T-helper 1 cell treated with Interleukin-12 subunit alpha and Interleukin-12 subunit beta and Interleukin-4 antibody, amounts not matched to agents 30 ng/mL and 1 ng/mL, for 36 hours (primary cell): ENCODE measurements around the gene NDRG4. TPM values are rescaled to one million over a fixed set of nuclear protein-coding genes. Genes with fewer than 3 reads are reported as not detected.
"Not testable (repeated sequence)": the region's sequence is repeated elsewhere in the genome, so short reads cannot be mapped to it uniquely, and the experiment has no call there.

Source experiments
- intact Hi-C: fragments of 100-400 bp; cut with micrococcal nuclease; formaldehyde crosslinking; loops from one replicate; pipeline ENCODE4 v1.15.1; 2024
- total RNA-seq: library from RNA; stranded (reverse); gene quantifications from 2 replicates; pipeline ENCODE4 v1.2.3, GENCODE V29; 2022

The NDRG4 gene
- total RNA-seq, 1 donor from 2014 or later = 1.1 TPM

- intact Hi-C loops = no loop called here
Observed at GRCh38 chr16:58464916-58465731, 34.8 kb upstream of the NDRG4 start.

GRCh38 chr16:58465817-58466216, 34.1 kb upstream of the NDRG4 start:
- intact Hi-C loops = no loop called here

- intact Hi-C loops = no loop called here
Observed at GRCh38 chr16:58466396-58466795, 33.5 kb upstream of the NDRG4 start.

GRCh38 chr16:58467905-58468304, 32.0 kb upstream of the NDRG4 start:
- intact Hi-C loops = no loop called here

- intact Hi-C loops = no loop called here
Observed at GRCh38 chr16:58471209-58471975, 28.6 kb upstream of the NDRG4 start.

GRCh38 chr16:58472266-58472665, 27.7 kb upstream of the NDRG4 start:
- intact Hi-C loops = no loop called here

GRCh38 chr16:58472827-58473226, 27.1 kb upstream of the NDRG4 start:
- intact Hi-C loops = no loop called here

GRCh38 chr16:58474296-58474695, 25.6 kb upstream of the NDRG4 start:
- intact Hi-C loops = no loop called here

GRCh38 chr16:58475091-58475619, 24.8 kb upstream of the NDRG4 start:
- intact Hi-C loops = no loop called here

GRCh38 chr16:58476791-58477190, 23.2 kb upstream of the NDRG4 start:
- intact Hi-C loops = no loop called here

- intact Hi-C loops = no loop called here
Observed at GRCh38 chr16:58478427-58478826, 21.5 kb upstream of the NDRG4 start.

GRCh38 chr16:58481226-58481869, 18.6 kb upstream of the NDRG4 start:
- intact Hi-C loops = no loop called here

GRCh38 chr16:58481931-58482330, 18.0 kb upstream of the NDRG4 start:
- intact Hi-C loops = no loop called here

GRCh38 chr16:58485184-58485887, 14.6 kb upstream of the NDRG4 start:
- intact Hi-C loops = no loop called here

- intact Hi-C loops = loop anchor here (1.0 kb wide), 3 partner anchors 151 to 269 kb away; no protein-coding TSS in a partner anchor
Observed at GRCh38 chr16:58487566-58488351, 12.2 kb upstream of the NDRG4 start.

GRCh38 chr16:58488531-58488930, 11.4 kb upstream of the NDRG4 start:
- intact Hi-C loops = no loop called here

GRCh38 chr16:58490065-58490464, 9.9 kb upstream of the NDRG4 start:
- intact Hi-C loops = no loop called here

- intact Hi-C loops = not testable (repeated sequence)
Observed at GRCh38 chr16:58490539-58490938, 9.4 kb upstream of the NDRG4 start.

- intact Hi-C loops = no loop called here
Observed at GRCh38 chr16:58492066-58492465, 7.9 kb upstream of the NDRG4 start.

- intact Hi-C loops = no loop called here
Observed at GRCh38 chr16:58492735-58493134, 7.2 kb upstream of the NDRG4 start.
